ENCODE measurements around the gene HPS3.

GRCh38 chr3:149115114-149115513 lies 14.3 kb upstream of the HPS3 start:
- TF ChIP-seq REST (IDR thresholded peaks at IDR 0.05; ENCODE audit: low read depth, low read length) = no peak
- no peak for TF ChIP-seq POLR2AphosphoS5 (IDR thresholded peaks at IDR 0.05; ENCODE audit: low read depth, low read length)
- no peak for TF ChIP-seq CTCF (IDR thresholded peaks at IDR 0.05)
- TF ChIP-seq GABPA (IDR thresholded peaks at IDR 0.05; ENCODE audit: low read depth) = no peak
- TF ChIP-seq RAD21 (IDR thresholded peaks at IDR 0.05; ENCODE audit: low read length) = no peak
- TF ChIP-seq EP300 (IDR thresholded peaks at IDR 0.05; ENCODE audit: borderline replicate concordance in 1 of 2, low read depth in 1 of 2, low read length in 1 of 2) = no peak
- no peak for TF ChIP-seq RFX5 (IDR thresholded peaks at IDR 0.05; ENCODE audit: low read length)

All from SK-N-SH (cell line).